Gastrocnemius medialis (tissue), 4 donors: ENCODE results near the gene EPHA5.

ENCODE experiments used
- POLR2A ChIP-seq, 2 donors: fragments of 450-650 bp; IDR thresholded peaks; one replicate each; pipeline ENCODE4 v1.6.1; 2017; ENCODE audit warnings: antibody characterized with exemption in 2 of 2, mild to moderate bottlenecking in 2 of 2, moderate library complexity in 2 of 2
- TF ChIP-seq, protein P1 (sequence below), 5 experiments: fragments of 450-650 bp in 3 of 5; fragments of 200-600 bp in 2 of 5; sonication (generic) in 2 of 5; IDR thresholded peaks in 4 of 5; conservative IDR thresholded peaks in 1 of 5; 1 replicate in 4 of 5; 2 replicates in 1 of 5; pipeline ENCODE4 v1.5.1; 2016 to 2019; ENCODE audit warnings: antibody characterized with exemption in 5 of 5, mild to moderate bottlenecking in 3 of 5, moderate library complexity in 3 of 5

DNA sequence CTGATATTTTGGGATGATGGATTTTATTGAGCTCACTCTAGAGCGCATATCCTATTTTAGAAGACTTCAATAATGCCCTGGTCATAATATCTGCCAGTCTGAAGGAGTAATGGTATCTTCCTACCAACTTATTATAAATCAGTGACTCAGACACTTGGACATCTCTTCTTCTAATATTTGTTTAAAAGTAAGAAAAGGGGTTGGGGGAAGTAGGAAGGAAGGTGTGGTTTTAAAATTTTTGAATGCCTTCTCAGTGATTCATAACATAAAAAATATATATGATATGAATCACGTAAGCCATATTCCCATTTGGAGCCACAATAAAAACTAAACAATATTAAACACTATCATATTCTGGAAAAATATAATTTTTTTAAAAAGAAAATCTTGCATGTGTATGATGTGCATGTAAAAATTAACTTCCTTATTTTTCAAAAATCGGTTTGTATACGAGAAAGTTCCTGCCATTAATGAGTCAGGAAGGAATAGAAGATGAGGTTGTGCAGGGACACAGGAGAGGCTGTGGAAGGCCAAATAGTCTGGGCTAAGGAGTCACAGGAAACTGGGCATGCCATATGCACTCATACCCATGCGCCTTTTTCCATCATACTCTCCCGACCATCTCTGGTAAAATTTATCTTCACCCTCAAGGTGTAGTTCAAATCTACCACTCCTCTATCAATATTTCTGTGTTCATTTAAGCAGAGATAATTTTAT lies 286.5 kb downstream of the EPHA5 start:
- TF ChIP-seq, protein P1, sequence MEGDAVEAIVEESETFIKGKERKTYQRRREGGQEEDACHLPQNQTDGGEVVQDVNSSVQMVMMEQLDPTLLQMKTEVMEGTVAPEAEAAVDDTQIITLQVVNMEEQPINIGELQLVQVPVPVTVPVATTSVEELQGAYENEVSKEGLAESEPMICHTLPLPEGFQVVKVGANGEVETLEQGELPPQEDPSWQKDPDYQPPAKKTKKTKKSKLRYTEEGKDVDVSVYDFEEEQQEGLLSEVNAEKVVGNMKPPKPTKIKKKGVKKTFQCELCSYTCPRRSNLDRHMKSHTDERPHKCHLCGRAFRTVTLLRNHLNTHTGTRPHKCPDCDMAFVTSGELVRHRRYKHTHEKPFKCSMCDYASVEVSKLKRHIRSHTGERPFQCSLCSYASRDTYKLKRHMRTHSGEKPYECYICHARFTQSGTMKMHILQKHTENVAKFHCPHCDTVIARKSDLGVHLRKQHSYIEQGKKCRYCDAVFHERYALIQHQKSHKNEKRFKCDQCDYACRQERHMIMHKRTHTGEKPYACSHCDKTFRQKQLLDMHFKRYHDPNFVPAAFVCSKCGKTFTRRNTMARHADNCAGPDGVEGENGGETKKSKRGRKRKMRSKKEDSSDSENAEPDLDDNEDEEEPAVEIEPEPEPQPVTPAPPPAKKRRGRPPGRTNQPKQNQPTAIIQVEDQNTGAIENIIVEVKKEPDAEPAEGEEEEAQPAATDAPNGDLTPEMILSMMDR (IDR thresholded peaks at IDR 0.05 in 4 of 5, conservative IDR thresholded peaks at IDR 0.05 in 1 of 5): no peak
- TF ChIP-seq POLR2A (IDR thresholded peaks at IDR 0.05): no peak
